Measurements from ENCODE around the gene EHF.
A peak's percentile ranks its signal among the peaks of the same experiment; 100 is the strongest.

The EHF gene

DNA sequence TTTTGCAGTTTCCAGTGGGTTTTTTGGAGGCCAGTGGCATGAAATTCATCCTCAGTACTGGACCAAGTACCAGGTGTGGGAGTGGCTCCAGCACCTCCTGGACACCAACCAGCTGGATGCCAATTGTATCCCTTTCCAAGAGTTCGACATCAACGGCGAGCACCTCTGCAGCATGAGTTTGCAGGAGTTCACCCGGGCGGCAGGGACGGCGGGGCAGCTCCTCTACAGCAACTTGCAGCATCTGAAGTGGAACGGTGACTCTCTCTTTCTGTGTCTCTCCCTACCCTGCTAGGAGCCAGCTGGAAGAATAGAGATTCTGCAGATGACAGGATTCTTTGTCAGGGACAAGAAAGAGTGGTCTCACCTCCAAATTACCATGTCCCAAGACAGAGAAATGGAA lies 25.5 kb downstream of the EHF start:
- no peak for DNase-seq (ENCODE audit: low spot score)

DNA sequence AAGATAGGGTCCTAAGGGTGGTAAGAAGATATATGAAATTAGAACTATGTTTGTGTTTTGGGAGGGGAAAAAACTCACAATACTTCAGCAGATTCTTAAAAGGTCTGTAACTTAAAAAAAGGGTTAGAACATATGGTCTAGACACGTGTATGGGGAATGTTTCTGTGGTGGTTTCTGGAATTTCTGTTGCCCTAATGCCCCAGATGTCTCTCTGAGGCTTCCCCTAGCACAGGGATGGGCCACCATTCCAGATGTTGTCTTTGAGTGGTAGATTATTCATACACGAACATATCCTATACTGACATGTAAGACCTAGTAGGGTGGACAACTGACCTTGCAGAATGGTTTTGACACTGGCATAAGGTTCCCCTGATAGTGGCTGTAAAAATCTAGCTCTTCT lies 26.2 kb downstream of the EHF start:
- DNase-seq (ENCODE audit: low spot score): no peak

DNA sequence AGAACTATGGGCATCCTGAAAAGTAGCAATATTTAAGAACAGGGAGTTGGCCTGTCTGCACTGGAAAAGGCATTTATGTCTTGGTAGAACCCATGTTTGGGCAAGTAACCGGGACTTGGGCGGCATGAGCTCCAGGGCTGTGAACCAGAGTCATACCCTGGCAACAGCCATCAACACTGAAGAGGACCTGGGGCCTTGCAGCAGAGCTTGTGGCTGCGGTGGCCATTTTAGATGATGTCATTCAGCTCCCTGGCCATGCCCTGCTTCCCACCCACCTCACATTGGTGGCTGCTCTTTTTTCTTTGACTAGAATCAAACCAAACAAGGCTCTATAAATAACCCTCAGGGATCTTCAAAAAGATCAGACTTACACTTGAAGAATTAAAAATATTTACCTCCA lies 26.6 kb downstream of the EHF start:
- no peak for DNase-seq (ENCODE audit: low spot score)

DNA sequence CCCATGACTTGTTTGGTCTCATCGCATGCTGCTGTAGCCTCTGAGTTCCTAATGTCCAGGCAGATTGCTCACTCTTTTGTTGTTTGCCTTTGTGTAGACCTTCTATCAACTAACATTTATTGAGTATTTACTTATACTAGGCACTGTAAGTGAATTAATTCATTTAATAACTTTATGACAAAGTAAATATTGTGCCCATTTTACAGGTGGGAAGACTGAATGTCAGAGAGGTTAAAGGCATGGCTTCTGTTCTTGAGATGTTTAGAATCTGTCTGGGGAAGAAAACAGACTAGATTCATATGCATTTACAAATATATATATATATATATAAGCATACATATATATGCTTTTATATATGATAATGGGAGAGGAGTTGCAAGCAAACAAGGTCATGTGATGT lies 27.1 kb downstream of the EHF start:
- DNase-seq (ENCODE audit: low spot score): no peak

DNA sequence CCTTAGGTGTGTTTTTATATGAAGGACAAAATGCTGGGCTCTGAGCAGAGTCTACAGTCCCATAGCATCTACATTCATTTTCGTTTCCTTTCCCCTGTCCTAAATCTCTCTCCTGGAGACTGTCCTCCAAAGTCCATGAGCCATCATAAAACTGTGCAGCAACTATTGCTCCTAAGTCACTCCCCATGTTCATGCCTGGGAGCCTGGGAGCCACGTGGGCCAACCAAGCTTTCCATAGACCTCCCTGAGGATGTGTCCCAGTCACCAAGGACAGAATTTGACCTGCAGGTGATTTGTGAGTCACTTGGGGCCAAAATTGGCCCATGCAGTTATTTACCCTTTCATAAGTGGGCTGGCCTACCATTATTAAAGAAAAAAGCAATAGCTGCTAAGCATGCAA lies 28.7 kb downstream of the EHF start:
- DNase-seq (ENCODE audit: low spot score): no peak

- no peak for DNase-seq (ENCODE audit: low spot score)
Observed at GRCh38 chr11:34650528-34650927, 29.6 kb downstream of the EHF start.

- DNase-seq (ENCODE audit: low spot score): no peak
Observed at GRCh38 chr11:34651551-34651950, 30.7 kb downstream of the EHF start.

GRCh38 chr11:34652191-34652973 lies 31.5 kb downstream of the EHF start:
- no peak for DNase-seq (ENCODE audit: low spot score)

GRCh38 chr11:34653031-34653430 lies 32.1 kb downstream of the EHF start:
- DNase-seq (ENCODE audit: low spot score): no peak

GRCh38 chr11:34653851-34654482 lies 33.1 kb downstream of the EHF start:
- DNase-seq (ENCODE audit: low spot score): peak; percentile 12

DNA sequence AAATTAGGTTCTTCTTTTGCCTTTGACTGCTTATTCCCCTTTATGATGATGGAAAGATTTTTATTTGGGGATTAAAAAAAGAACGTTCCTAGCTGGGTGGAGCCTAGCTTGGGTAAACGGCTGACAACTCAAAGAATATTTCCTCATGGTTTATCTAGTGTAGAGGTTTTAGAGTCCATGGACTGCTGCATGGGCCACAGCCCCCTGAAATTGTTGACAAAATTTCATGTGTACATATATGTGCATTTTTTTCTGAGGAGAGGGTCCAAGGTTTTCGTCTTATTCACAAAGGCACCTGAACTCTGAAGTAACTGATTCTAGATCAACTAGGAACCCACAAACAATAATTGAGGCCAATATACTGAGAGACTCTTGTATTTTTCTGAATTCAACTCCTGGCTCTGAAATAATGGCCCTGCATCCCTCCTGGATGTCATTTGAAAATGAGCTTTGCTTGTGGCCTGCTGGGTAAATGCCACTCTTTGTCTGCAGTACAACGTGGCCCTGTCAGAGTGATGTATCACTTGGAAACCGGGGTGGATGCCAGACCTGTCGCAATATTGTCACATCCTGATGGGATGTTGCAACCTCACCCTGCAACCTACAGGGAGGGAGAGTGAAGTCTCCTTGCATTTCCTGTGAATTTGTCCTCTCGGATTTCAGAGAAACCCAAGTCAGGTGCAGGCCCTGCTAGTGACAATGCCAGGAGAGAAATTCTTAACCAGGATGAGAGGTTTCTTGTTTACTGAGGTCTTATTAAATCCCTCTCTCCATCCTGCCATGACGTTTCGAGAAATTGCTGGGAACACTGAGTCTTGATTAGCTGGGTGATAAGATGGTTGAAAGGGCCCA lies 33.8 kb downstream of the EHF start:
- DNase-seq (ENCODE audit: low spot score): no peak

DNA sequence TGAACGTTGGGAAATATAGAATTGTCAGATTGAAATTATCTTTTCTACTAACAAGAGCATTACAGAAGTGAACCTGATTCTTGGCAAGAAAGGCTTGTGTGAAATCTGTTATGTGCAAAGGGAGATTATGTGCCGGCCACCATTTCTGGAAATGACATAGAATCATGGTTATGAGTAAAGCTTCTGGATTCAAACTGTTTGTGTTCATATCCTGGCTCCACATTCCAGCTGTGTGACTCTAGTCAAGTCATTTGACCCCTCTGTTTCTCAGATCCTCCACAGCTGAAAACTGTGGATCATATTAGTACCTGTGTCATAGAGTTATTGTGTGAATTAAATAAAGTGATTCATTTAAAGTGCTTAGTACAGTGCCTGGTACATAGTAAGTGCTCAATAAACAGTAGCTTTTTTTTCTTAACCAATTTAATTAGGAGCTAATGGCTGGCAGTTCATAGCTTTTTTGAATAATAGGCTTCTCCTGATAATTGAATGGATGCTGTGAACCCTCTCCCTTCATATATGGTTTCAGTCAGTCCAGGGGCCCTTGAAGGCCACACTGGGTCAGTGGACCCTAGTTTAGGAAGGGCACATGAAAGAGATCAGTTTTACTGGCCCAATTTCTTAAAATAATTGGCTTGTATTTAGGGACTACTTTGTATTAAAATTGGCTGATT lies 34.6 kb downstream of the EHF start:
- no peak for DNase-seq (ENCODE audit: low spot score)

DNA sequence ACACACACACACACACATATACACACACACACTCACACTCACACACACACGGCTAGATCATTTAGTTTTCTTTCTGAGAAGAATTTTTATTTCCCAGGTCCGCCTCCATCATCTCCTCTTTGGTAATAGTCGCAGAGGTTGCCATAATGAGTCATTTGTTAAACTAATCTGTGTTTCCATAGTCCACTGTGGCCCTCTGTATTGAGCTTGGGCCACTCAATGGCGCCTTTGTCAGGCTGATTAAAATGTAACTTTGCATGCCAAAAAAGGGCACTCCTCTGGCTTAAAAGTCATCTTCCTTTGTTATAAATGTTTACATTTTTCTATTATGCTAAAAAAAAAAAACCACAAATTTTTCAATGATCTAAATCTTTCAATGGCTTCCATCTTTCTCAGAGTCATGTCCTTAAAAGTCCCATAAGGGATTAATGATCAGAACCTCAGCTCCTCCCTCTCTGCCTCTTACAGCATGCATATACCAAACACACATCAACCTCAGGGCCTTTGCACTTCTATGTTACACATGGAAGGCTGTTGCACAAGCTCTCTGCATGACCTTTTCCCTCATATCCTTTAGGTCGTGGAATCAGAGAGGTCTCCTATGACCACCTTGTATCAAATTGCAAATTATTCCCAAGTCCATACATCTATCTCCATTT lies 35.3 kb downstream of the EHF start:
- DNase-seq (ENCODE audit: low spot score): no peak

DNA sequence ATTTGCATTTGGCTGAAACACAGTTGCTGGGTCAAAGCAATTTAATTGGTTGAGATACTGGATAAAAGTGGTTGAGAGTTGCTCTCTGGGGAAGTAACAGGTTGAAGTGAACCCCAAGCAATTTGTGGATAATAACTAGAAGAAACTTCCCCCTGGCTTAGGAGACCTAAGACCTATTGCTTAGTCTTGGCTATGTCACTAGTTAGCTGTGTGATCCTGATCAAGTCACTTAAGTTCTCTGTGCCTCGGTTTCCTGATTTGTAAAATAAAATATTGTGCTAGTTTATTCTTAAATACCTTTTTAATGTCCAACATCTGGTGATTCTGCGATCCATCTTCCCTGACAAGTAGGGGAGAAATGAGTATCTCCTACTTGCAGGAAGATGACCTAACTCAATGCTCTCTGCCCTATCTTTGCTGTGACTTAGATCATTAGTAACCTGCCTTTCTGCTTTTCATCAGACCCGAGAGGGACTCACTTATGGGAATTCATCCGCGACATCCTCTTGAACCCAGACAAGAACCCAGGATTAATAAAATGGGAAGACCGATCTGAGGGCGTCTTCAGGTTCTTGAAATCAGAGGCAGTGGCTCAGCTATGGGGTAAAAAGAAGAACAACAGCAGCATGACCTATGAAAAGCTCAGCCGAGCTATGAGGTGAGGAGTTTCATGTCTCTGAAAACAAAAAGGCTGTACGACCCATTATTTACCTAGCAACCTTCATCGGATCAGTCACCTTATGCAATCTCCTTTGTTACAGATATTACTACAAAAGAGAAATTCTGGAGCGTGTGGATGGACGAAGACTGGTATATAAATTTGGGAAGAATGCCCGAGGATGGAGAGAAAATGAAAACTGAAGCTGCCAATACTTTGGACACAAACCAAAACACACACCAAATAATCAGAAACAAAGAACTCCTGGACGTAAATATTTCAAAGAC lies 37.5 kb downstream of the EHF start:
- no peak for DNase-seq (ENCODE audit: low spot score)

- DNase-seq (ENCODE audit: low spot score): no peak
Observed at GRCh38 chr11:34659096-34659733, 38.3 kb downstream of the EHF start.

DNA sequence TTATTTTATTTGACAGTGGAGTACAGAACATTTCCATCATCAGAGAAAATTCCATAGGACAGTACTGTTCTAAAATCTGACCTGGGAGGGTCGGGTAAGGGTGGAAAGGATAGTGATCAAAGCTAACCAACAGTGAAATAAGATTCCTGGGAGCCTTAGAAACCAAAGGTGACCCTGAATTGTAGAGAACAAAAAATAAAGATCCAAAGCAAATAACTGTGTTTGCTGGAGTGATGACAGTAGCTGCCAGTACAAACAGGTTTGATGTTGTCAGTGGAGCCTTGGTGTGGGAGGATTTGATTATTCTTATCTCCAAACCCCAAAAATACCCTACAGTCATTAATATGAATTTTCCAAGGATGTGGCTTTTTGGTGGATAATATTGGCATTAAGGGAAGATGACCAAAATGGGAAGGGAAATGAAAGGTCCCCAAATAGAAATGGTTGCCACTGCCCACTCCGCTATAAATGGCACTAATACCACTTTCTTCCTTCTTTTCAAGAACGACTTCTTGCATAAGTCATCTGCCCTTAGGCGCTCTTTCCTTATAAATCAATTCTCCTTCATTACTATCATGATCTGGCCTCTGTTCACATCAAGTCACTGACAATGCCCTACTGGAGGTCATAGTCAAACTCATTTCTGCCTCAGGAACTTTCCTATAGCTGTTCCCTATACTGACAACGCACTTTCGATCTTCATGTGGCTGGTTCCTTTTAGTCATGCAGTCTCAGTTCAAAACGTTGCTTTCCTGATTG lies 44.4 kb downstream of the EHF start:
- no peak for DNase-seq (ENCODE audit: low spot score)

GRCh38 chr11:34667810-34668582 lies 47.1 kb downstream of the EHF start:
- no peak for DNase-seq (ENCODE audit: low spot score)

GRCh38 chr11:34668583-34669053 lies 47.7 kb downstream of the EHF start:
- no peak for DNase-seq (ENCODE audit: low spot score)

DNA sequence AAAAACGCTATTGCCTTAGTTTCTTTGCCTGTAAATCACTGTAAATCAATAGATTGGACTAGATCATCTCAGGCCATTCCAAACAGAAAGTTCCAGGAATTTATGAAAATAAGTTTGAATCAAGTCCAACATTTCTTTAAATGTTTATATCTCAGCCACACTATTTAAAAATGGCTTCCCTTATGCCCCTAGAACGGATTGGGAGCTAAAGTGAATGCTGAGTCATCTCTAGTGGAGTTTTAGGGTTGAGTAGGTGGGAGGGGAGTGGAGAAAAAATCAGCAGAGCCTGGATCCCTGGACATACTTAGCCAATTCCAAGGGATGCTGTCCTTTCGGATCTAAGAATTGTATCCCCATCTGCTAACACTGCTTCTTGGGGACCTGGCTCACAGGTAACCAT lies 48.6 kb downstream of the EHF start:
- DNase-seq (ENCODE audit: low spot score): no peak

All from NAMALWA (cell line).